ES-I3 (cell line): ENCODE data around the gene ZDHHC8.
"Not testable (repeated sequence)": the region's sequence is repeated elsewhere in the genome, so short reads cannot be mapped to it uniquely, and the experiment has no call there.

ENCODE experiments used
- H3K36me3 ChIP-seq: 2 replicates; pipeline ENCODE4 v1.6.1; 2013; ENCODE audit warnings: mild to moderate bottlenecking, low read length, control low read depth, moderate library complexity; ENCODE audit not compliant: insufficient read depth
- H3K4me1 ChIP-seq: 2 replicates; pipeline ENCODE4 v1.6.1; 2013; ENCODE audit warnings: mild to moderate bottlenecking, control low read depth, low read length; ENCODE audit not compliant: insufficient read depth
- H3K9ac ChIP-seq: 2 replicates; pipeline ENCODE4 v1.6.1; 2013; ENCODE audit warnings: low read depth, mild to moderate bottlenecking, low read length, moderate library complexity
- H3K9me3 ChIP-seq: 2 replicates; pipeline ENCODE4 v1.6.1; 2013; ENCODE audit warnings: mild to moderate bottlenecking, low read length, moderate library complexity; ENCODE audit not compliant: control insufficient read depth, insufficient read depth

ZDHHC8 gene

GRCh38 chr22:20159531-20159930, 27.9 kb downstream of the ZDHHC8 start:
- H3K36me3 ChIP-seq, H3K4me1 ChIP-seq, H3K9me3 ChIP-seq, H3K9ac ChIP-seq: not testable (repeated sequence)

GRCh38 chr22:20160041-20160440, 28.4 kb downstream of the ZDHHC8 start:
- Histone ChIP-seq H3K36me3 (no peaks in the 10 kb centered on the region), H3K9me3 (no peaks in the 10 kb centered on the region), H3K4me1 (no peaks in the 10 kb centered on the region), H3K9ac (no peak overlapping the region)

- Histone ChIP-seq H3K36me3 (no peaks in the 10 kb centered on the region), H3K9ac (no peak overlapping the region), H3K9me3 (no peaks in the 10 kb centered on the region), H3K4me1 (no peaks in the 10 kb centered on the region)
These were observed 33.3 kb downstream of the ZDHHC8 start for GRCh38 chr22:20164863-20165262.

- no peaks in the 10 kb centered on the region for H3K36me3 ChIP-seq
- H3K9ac ChIP-seq: no peak overlapping the region
- no peaks in the 10 kb centered on the region for H3K4me1 ChIP-seq
- no peaks in the 10 kb centered on the region for H3K9me3 ChIP-seq
These were observed 33.8 kb downstream of the ZDHHC8 start for GRCh38 chr22:20165421-20165820.

- no peaks in the 10 kb centered on the region for H3K9me3 ChIP-seq
- no peaks in the 10 kb centered on the region for H3K36me3 ChIP-seq
- H3K9ac ChIP-seq: no peak overlapping the region
- H3K4me1 ChIP-seq: no peaks in the 10 kb centered on the region
These were observed 34.3 kb downstream of the ZDHHC8 start for GRCh38 chr22:20165913-20166312.

- Histone ChIP-seq H3K4me1 (no peaks in the 10 kb centered on the region), H3K9ac (no peak overlapping the region), H3K36me3 (no peaks in the 10 kb centered on the region), H3K9me3 (no peaks in the 10 kb centered on the region)
These were observed 35.1 kb downstream of the ZDHHC8 start for GRCh38 chr22:20166703-20167102.

- Histone ChIP-seq H3K36me3 (no peaks in the 10 kb centered on the region), H3K9me3 (no peaks in the 10 kb centered on the region), H3K9ac (no peak overlapping the region), H3K4me1 (no peaks in the 10 kb centered on the region)
These were observed 36.2 kb downstream of the ZDHHC8 start for GRCh38 chr22:20167643-20168322.

- Histone ChIP-seq H3K9me3 (no peaks in the 10 kb centered on the region), H3K9ac (no peak overlapping the region)
These were observed 37.7 kb downstream of the ZDHHC8 start for GRCh38 chr22:20169253-20169822.

GRCh38 chr22:20170170-20170569, 38.6 kb downstream of the ZDHHC8 start:
- Histone ChIP-seq H3K4me1 (no peaks in the 10 kb centered on the region), H3K9me3 (no peaks in the 10 kb centered on the region), H3K36me3 (no peaks in the 10 kb centered on the region), H3K9ac (no peak overlapping the region)

More at GRCh38 chr22:20169253-20169822, 37.7 kb downstream of the ZDHHC8 start:
- H3K36me3 ChIP-seq: no peaks in the 10 kb centered on the region
- H3K4me1 ChIP-seq: no peaks in the 10 kb centered on the region

GRCh38 chr22:20171288-20172140, 39.9 kb downstream of the ZDHHC8 start:
- no peaks in the 10 kb centered on the region for H3K9me3 ChIP-seq
- no peak overlapping the region for H3K9ac ChIP-seq
- no peaks in the 10 kb centered on the region for H3K4me1 ChIP-seq
- H3K36me3 ChIP-seq: no peaks in the 10 kb centered on the region

GRCh38 chr22:20172141-20172613, 40.6 kb downstream of the ZDHHC8 start:
- Histone ChIP-seq H3K9ac (no peak overlapping the region), H3K4me1 (no peaks in the 10 kb centered on the region), H3K9me3 (no peaks in the 10 kb centered on the region), H3K36me3 (no peaks in the 10 kb centered on the region)

GRCh38 chr22:20173246-20173645, 41.6 kb downstream of the ZDHHC8 start:
- Histone ChIP-seq H3K9ac (no peak overlapping the region), H3K9me3 (no peaks in the 10 kb centered on the region), H3K36me3 (no peaks in the 10 kb centered on the region), H3K4me1 (no peaks in the 10 kb centered on the region)

- no peak overlapping the region for H3K9ac ChIP-seq
- no peaks in the 10 kb centered on the region for H3K36me3 ChIP-seq
- H3K9me3 ChIP-seq: no peaks in the 10 kb centered on the region
- no peaks in the 10 kb centered on the region for H3K4me1 ChIP-seq
These were observed 42.2 kb downstream of the ZDHHC8 start for GRCh38 chr22:20173772-20174171.

- no peak overlapping the region for H3K9ac ChIP-seq
These were observed 43.4 kb downstream of the ZDHHC8 start for GRCh38 chr22:20174785-20175596.

More at GRCh38 chr22:20174785-20175596, 43.4 kb downstream of the ZDHHC8 start:
- Histone ChIP-seq H3K4me1 (no peaks in the 10 kb centered on the region), H3K36me3 (no peaks in the 10 kb centered on the region), H3K9me3 (no peaks in the 10 kb centered on the region)
